HUES6 (cell line): ENCODE data around the gene ABITRAM.
"Not testable (repeated sequence)": the region's sequence is repeated elsewhere in the genome, so short reads cannot be mapped to it uniquely, and the experiment has no call there.

Source experiments
- H3K27ac ChIP-seq: 2 replicates; pipeline ENCODE4 v1.7.0; 2013; ENCODE audit warnings: low read depth, mild to moderate bottlenecking, low read length, inconsistent platforms
- H3K27me3 ChIP-seq: 2 replicates; pipeline ENCODE4 v1.6.1; 2013; ENCODE audit warnings: low read length; ENCODE audit not compliant: control insufficient read depth, insufficient read depth
- H3K36me3 ChIP-seq: 2 replicates; pipeline ENCODE4 v1.6.1; 2013; ENCODE audit warnings: low read length; ENCODE audit not compliant: control insufficient read depth, insufficient read depth
- H3K4me1 ChIP-seq: 2 replicates; pipeline ENCODE4 v1.6.1; 2013; ENCODE audit warnings: low read length; ENCODE audit not compliant: control insufficient read depth, insufficient read depth
- H3K4me3 ChIP-seq: 2 replicates; pipeline ENCODE4 v1.5.1; 2013; ENCODE audit warnings: low read depth, low read length
- H3K9ac ChIP-seq: one replicate; pipeline ENCODE4 v1.6.1; 2013; ENCODE audit warnings: mild to moderate bottlenecking, low read length
- H3K9me3 ChIP-seq: 2 replicates; pipeline ENCODE4 v1.6.1; 2013; ENCODE audit warnings: low read depth, low read length; ENCODE audit not compliant: control insufficient read depth, insufficient read depth

The ABITRAM gene

DNA sequence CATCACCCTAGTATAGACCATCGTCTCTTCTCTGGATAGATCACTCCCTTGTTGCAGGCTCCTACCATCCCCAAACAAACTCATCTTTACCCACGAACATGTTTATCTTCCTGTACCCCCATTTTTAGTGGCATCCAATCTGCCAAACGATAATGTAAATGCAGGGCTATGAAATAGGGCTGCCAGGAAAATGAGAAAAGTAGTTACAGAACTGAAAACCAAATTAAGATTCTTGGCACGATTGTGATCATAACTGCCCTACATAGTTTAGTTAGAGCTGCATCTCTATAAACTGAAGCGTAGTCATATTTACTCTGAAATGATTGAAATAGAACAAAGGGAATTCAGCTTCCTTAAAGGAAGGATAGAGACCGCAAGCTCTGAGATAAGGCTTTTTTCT lies 26.1 kb downstream of the ABITRAM start:
- H3K27ac ChIP-seq: no peak overlapping the region
- no peak overlapping the region for H3K9ac ChIP-seq
- no peak overlapping the region for H3K4me3 ChIP-seq
- no peaks in the 10 kb centered on the region for H3K9me3 ChIP-seq
- H3K36me3 ChIP-seq: peaks cover 7% of the 10 kb centered on the region
- H3K4me1 ChIP-seq: no peaks in the 10 kb centered on the region
- no peaks in the 10 kb centered on the region for H3K27me3 ChIP-seq

DNA sequence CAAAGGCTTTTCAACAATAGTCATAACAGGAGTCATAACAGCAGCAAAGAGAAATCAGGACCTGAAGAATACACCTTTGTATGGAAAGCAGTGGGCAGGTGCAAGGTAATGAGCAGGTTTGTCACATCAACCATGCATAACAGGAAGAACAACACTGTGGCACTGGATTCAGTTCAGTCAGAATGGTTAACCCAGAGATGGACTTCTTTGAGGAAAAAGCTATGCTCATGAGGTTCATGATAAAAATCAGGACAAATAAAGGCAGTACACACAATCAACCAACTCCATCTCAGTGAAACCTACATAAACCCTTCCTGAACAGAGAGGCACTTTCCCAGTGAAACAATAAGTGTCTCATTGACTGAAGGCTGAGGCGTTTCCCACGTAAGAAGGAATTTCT lies 27.0 kb downstream of the ABITRAM start:
- H3K4me3 ChIP-seq: no peak overlapping the region
- H3K9me3 ChIP-seq: no peaks in the 10 kb centered on the region
- H3K27ac ChIP-seq: no peak overlapping the region
- peaks cover 15% of the 10 kb centered on the region for H3K36me3 ChIP-seq
- no peaks in the 10 kb centered on the region for H3K27me3 ChIP-seq
- H3K4me1 ChIP-seq: no peaks in the 10 kb centered on the region
- no peak overlapping the region for H3K9ac ChIP-seq

DNA sequence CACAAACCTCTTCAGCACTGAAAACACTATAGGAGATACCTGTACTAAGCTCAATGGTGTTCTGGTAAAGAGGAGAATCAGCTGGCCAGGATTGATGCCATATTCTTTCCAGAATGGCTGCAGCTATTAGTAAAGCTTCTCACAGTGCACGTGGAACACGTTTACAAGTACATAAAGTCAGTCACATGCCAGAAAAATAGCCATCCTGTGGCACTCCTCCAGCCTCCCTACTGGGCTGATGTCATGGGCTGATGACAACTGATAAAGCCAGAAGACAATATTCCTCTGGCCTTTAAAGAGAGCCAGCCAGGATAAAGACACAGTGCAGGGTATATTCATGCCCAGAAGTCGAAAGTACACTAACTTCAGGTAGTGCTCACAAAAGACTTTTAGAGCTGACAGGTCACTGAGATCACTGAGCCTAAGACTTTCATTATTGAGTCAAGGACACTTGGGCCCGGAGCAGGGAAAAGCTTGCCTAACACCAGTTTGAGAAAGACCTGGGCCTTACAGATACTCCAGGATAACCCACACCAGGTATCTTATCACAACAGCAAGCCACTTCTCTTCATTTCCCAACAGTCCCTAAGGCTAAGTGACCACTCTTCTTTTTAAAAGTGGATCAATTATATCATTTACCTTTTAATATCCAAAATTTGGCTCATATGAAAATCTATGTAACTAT lies 29.4 kb downstream of the ABITRAM start:
- Histone ChIP-seq H3K9ac (no peak overlapping the region), H3K4me3 (no peak overlapping the region), H3K36me3 (peaks cover 24% of the 10 kb centered on the region), H3K27me3 (no peaks in the 10 kb centered on the region), H3K4me1 (no peaks in the 10 kb centered on the region), H3K27ac (no peak overlapping the region), H3K9me3 (no peaks in the 10 kb centered on the region)

DNA sequence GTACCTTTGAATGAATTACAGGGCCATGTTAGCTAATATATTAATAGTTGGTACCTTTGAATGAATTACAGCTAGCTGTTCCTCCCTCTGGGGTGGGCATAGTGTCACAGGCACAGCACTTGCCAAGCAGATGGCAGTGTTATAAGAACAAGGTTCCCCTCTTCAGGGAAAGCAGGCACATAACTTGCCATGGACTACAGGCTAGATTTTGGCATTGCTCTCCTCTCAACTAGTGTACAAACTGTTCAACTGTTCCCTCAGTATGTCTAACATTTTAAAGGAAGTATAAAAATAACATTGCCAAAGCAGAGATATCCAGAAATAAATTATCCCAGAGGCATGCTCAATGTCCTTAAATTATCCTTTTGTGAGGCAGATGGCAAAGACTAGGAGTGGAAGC lies 33.7 kb downstream of the ABITRAM start:
- H3K9ac ChIP-seq: no peak overlapping the region
- H3K4me3 ChIP-seq: no peak overlapping the region
- H3K9me3 ChIP-seq: no peaks in the 10 kb centered on the region; the same call in 1 of the 2 replicates
- peaks cover 49% of the 10 kb centered on the region for H3K36me3 ChIP-seq
- H3K27me3 ChIP-seq: no peaks in the 10 kb centered on the region
- no peaks in the 10 kb centered on the region for H3K4me1 ChIP-seq
- H3K27ac ChIP-seq: no peak overlapping the region

DNA sequence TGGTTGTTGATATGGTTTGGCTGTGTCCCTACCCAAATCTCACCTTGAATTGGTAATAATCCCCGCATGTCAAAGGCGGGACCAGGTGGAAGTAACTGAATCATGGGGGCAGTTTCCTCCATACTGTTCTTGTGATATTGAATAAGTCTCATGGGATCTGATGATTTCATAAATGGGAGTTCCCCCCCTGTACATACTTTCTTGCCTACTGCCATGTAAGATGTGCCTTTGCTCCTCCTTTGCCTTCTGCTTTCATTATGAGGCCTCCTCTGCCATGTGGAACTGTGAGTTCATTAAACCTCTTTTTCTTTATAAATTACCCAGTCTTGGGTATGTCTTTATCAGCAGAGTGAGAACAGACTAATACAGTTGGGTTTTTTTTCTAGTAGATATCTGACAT lies 37.2 kb downstream of the ABITRAM start:
- not testable (repeated sequence) for H3K27ac ChIP-seq, H3K4me1 ChIP-seq, H3K27me3 ChIP-seq, H3K4me3 ChIP-seq, H3K9ac ChIP-seq, H3K9me3 ChIP-seq
- H3K36me3 ChIP-seq: peaks cover 39% of the 10 kb centered on the region

DNA sequence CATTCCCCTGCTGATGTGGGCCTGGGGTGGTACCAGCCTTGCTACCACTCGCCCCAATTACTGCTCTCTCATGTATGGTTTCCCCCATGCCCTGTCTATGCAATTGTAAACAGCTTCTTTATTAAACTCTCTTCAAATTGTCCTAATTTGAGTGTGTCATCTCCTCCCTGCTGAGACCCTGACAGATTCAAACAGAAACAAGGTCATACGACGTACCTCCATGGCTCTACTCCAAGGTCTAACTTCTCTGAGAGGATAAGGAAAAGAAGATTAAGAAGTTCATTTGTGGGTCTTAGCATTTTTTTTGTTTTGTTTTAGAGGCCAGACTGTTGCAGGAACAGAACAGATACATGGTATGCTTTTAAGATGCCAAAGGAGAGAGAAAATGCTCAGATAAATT lies 38.0 kb downstream of the ABITRAM start:
- no peaks in the 10 kb centered on the region; the same call in 1 of the 2 replicates for H3K9me3 ChIP-seq
- peaks cover 42% of the 10 kb centered on the region for H3K36me3 ChIP-seq
- H3K4me3 ChIP-seq: no peak overlapping the region
- H3K27ac ChIP-seq: no peak overlapping the region
- H3K4me1 ChIP-seq: no peaks in the 10 kb centered on the region
- H3K27me3 ChIP-seq: no peaks in the 10 kb centered on the region
- no peak overlapping the region for H3K9ac ChIP-seq

DNA sequence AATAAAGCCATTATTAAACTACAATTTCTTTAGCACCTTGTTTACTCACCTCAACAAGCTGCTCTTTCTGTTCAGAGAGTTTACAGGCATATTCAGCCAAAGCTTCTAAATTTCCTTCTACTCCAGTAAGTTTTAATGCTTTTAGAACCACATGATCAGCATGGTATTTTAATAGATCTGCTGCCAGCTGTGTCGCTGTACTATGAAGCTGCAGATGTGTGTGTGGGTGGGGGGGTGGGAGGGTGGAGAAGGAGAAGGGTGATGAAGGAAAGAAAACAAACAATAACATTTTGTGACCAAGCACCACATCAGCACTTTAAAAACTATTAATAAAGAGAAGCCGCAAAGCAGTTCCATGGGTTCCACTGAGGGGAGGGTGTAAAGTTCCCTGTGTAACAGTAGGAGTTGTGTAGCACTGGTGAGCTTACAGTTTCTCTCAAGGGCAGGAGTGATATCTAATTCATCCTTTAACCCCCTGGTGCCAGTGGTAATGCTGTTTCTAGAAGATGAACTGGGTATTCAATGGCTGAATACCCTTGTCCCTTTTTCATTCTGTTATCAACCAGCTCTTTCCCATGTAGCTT lies 38.5 kb downstream of the ABITRAM start:
- Histone ChIP-seq H3K9me3 (no peaks in the 10 kb centered on the region; the same call in 1 of the 2 replicates), H3K27me3 (no peaks in the 10 kb centered on the region), H3K4me3 (no peak overlapping the region), H3K36me3 (peaks cover 42% of the 10 kb centered on the region), H3K4me1 (no peaks in the 10 kb centered on the region), H3K9ac (no peak overlapping the region), H3K27ac (no peak overlapping the region)

DNA sequence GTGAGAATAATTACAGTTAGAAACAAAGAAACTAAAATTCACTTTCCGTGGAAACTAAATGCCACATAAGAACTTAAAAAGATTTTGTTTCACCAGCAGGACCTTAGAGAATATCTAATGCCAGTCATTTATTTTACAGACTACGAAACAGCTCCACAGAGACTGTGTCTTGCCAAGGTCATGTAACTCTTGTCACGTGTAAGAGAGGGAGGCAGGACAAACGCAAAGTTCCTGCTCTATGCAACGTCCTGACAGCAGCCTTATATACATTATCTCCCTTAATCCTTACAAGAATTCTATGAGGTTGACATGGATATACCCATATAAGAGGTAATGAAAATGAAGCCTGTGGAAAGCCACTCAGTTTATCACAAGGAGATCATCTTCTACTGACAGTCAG lies 39.7 kb downstream of the ABITRAM start:
- Histone ChIP-seq H3K27ac (no peak overlapping the region), H3K36me3 (peaks cover 46% of the 10 kb centered on the region), H3K9ac (no peak overlapping the region), H3K27me3 (no peaks in the 10 kb centered on the region), H3K4me3 (no peak overlapping the region), H3K9me3 (no peaks in the 10 kb centered on the region; the same call in 1 of the 2 replicates), H3K4me1 (no peaks in the 10 kb centered on the region)

DNA sequence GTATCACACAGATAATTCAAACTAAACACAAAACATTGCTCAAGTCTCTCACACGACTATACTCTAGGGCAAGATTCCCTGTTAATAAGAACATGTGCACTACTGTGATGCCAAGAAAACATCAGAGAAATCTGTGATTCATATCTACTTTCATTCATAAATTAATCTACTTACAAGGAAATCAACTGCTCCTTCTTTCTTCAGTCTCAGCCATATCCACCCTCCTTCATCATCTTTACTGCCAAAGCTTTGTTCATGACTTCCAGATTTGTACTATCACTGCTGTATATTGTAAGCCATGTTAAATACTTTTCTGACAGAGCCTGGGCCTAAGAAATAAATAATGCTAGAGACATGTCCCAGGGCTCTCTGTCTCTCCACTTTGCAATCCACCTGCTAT lies 44.0 kb downstream of the ABITRAM start:
- no peaks in the 10 kb centered on the region for H3K4me1 ChIP-seq
- H3K9me3 ChIP-seq: no peaks in the 10 kb centered on the region
- no peaks in the 10 kb centered on the region for H3K27me3 ChIP-seq
- no peak overlapping the region for H3K9ac ChIP-seq
- H3K36me3 ChIP-seq: peaks cover 39% of the 10 kb centered on the region
- H3K27ac ChIP-seq: no peak overlapping the region
- H3K4me3 ChIP-seq: no peak overlapping the region

DNA sequence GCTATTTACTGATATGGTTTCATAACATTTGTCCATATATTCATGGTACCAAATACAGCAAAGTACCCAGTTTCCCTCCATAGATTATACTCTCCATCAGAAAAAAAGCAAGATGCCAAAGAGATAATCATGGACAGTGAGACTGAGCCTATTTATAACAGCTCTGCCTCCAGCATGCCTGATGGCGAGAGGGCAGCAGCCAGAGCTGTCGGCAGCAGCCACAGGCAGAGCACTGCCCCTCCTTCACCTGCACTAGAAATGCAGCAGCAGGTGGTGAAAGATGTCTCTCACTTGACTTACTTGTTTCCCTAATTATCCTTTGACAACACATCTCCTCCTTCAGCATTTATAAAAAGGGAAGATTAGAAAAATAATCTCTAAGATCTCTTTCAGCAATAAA lies 46.7 kb downstream of the ABITRAM start:
- no peaks in the 10 kb centered on the region for H3K9me3 ChIP-seq
- no peaks in the 10 kb centered on the region for H3K27me3 ChIP-seq
- no peak overlapping the region for H3K9ac ChIP-seq
- H3K4me1 ChIP-seq: no peaks in the 10 kb centered on the region
- H3K4me3 ChIP-seq: no peak overlapping the region
- H3K36me3 ChIP-seq: peaks cover 39% of the 10 kb centered on the region
- H3K27ac ChIP-seq: no peak overlapping the region

DNA sequence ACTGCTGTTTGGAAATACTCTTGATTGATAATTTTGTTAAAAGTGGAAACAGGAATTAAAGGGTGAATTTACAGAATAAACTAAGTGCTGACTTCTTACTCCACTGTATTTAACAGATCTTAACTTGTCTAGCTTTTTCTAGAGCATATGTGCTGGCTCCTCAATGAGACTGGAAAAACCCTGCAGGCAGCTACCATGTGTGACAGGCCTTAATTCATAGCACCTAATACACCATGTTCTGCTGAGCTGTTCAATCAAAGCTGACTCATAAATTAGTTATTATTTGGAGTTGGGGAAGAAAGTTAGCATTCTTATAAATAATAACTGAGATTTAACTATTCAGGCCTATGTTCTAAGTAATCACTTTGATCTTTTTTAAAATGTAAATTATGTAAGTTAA lies 49.7 kb downstream of the ABITRAM start:
- H3K4me3 ChIP-seq: no peak overlapping the region
- H3K36me3 ChIP-seq: peaks cover 31% of the 10 kb centered on the region
- no peaks in the 10 kb centered on the region for H3K4me1 ChIP-seq
- no peaks in the 10 kb centered on the region for H3K9me3 ChIP-seq
- H3K9ac ChIP-seq: no peak overlapping the region
- H3K27me3 ChIP-seq: no peaks in the 10 kb centered on the region
- H3K27ac ChIP-seq: no peak overlapping the region
